ENCODE data around the gene PCDHGA2.
"Not testable (repeated sequence)": the region's sequence is repeated elsewhere in the genome, so short reads cannot be mapped to it uniquely, and the experiment has no call there.

Gene PCDHGA2

DNA sequence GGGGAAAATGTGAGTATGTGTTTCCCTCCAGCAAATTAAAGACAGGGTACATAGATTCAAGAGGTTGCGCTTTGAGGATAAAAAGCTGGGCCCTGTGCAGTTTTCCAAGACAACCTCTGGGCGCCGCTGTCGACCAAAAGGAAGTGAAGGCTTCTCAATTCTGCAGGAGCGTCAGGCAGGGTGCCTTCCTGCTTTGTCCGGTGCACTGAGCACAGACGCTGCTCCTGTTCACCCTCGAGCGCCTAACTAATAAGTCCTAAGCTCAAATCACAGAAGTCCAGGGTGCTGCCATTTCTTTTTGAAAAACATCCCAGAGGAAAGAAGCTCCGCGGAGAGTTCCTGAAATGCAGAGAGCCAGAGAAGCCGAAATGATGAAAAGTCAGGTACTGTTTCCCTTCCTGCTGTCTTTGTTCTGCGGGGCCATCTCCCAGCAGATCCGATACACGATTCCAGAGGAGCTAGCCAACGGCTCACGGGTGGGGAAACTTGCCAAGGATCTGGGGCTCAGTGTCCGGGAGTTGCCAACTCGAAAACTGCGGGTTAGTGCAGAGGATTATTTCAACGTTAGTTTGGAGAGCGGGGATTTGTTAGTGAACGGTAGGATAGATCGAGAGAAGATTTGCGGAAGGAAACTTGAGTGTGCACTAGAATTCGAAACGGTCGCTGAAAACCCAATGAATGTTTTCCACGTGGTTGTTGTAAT is 11.5 kb downstream of the PCDHGA2 start, which contains the start of gene PCDHGB1:
Gene PCDHGB1, plus strand, starts transcription at position 183 of the 703 bp plus-strand sequence. Its CDS starts 162 bp downstream, at position 345.
- DNase-seq, result no peak

DNA sequence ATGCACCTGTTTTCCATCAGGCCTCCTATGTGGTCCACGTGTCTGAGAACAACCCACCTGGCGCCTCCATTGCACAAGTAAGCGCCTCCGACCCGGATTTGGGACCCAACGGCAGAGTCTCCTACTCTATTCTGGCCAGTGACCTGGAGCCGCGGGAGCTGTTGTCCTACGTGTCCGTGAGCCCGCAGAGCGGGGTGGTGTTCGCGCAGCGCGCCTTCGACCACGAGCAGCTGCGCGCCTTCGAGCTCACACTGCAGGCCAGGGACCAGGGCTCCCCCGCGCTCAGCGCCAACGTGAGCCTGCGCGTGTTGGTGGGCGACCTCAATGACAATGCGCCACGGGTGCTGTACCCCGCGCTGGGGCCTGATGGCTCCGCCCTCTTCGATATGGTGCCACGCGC is 13.0 kb downstream of the PCDHGA2 start:
- no peak for DNase-seq

DNA sequence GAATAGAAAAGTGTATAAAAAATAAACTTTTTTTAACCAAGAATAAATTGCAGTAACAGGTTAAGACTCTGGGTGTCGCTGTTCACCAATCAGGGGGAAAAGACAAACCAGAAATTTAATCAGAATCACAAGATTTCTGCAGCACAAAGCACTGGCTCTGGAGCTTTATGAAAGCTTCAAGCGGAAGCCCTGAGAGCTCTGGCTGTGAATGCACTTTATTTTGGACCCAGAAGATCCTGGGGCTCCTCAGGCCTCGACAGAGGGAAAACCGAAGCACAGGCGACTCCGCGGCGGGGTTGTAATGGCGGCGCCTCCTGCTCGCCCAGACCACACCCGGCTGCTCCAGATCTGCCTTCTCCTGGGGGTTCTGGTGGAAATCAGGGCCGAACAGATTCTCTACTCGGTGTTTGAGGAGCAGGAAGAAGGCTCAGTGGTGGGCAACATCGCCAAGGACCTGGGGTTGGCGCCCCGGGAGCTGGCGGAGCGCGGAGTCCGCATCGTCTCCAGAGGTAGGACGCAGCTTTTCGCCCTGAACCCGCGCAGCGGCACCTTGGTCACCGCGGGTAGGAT is 16.4 kb downstream of the PCDHGA2 start, which contains the start of gene PCDHGA4:
Gene PCDHGA4, plus strand, starts transcription at position 122 of the 570 bp plus-strand sequence. Its CDS starts 87 bp downstream, at position 209.
- no peak for DNase-seq

DNA sequence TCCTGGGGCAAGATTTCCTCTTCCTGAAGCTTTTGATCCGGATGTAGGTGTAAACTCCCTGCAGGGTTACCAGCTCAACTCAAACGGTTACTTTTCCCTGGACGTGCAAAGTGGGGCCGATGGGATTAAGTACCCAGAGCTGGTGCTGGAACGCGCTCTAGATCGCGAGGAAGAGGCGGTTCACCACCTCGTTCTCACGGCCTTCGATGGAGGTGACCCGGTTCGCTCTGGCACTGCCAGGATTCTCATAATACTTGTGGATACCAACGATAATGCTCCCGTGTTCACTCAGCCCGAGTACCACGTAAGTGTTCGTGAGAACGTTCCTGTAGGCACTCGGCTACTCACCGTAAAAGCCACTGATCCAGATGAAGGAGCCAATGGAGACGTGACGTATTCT is 17.1 kb downstream of the PCDHGA2 start:
- no peak for DNase-seq

DNA sequence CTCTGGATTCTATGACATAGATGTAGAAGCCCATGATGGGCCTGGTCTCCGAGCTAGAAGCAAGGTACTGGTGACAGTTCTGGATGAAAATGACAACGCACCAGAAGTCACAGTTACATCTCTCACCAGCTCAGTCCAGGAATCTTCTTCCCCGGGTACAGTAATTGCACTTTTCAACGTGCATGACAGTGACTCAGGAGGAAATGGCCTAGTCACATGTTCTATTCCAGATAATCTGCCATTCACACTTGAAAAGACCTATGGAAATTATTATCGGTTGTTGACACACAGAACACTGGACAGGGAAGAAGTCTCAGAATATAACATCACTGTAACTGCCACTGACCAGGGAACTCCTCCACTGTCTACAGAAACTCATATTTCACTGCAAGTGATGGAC is 17.6 kb downstream of the PCDHGA2 start:
- DNase-seq, result no peak

DNA sequence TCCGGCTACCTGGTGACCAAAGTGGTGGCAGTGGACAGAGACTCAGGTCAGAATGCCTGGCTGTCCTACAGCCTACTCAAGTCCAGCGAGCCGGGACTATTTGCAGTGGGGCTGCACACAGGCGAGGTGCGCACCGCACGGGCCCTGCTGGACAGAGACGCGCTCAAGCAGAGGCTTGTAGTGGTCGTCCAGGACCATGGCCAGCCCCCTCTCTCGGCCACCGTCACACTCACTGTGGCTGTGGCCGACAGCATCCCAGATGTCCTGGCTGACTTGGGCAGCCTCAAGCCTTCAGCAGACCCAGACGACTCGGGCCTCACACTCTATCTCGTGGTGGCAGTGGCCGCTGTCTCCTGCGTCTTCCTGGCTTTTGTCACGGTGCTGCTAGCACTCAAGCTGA is 18.4 kb downstream of the PCDHGA2 start:
- no peak for DNase-seq

DNA sequence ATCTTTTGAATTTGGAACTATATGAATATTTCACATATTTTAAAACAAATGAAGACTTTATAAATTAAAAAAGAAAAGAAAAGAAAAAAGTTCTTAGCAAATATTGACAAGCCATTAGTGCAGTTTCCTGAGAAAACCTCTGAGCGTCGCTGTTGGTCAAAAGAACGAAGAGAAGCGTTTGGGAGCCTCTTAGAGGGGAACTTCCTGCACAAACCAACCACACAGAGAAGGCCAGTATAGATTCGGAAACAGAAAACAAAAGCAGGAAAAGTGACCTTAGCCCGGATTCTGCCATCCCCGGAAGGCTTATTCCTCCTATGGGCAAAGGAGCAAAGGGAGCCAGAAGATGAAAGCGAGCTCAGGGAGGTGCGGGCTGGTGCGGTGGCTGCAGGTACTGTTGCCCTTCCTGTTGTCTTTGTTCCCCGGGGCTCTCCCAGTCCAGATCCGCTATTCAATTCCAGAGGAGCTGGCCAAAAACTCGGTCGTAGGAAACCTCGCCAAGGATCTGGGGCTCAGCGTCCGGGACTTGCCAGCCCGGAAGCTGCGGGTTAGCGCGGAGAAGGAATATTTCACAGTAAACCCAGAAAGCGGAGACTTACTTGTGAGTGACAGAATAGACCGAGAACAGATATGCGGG is 21.3 kb downstream of the PCDHGA2 start, which contains the start of gene PCDHGB2:
Gene PCDHGB2, plus strand, starts transcription at position 205 of the 637 bp plus-strand sequence. Its CDS starts 142 bp downstream, at position 347.
- DNase-seq, result no peak

DNA sequence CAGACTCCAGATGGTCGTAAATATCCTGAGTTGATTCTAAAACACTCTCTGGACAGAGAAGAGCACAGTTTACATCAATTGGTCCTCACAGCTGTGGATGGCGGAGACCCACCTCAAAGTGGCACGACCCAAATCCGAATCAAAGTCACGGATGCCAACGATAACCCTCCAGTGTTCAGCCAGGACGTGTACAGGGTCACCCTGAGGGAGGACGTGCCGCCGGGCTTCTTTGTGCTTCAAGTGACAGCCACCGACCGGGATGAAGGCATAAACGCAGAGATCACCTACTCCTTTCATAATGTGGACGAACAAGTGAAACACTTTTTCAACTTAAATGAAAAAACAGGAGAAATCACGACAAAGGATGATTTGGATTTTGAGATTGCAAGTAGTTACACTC is 22.1 kb downstream of the PCDHGA2 start:
- DNase-seq, result no peak

DNA sequence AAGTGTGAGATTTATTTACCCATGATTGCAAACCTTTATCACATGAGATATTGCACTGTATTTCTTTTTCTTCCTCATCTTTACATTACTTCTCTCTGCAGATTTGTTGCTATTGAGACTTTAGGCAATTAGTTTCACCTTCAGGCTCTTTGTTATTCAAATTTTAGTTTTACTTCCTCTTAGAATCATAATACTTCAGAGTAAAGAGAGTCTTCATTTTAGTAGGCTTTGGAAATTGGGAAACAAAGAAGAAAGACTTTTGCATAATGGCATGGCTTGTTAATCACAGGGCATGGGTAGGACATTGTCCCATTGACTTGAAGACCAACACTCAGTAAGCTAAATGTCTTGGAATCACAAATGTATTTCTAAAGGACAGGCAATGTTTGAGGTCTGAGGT is 24.2 kb downstream of the PCDHGA2 start:
- no peak for DNase-seq

DNA sequence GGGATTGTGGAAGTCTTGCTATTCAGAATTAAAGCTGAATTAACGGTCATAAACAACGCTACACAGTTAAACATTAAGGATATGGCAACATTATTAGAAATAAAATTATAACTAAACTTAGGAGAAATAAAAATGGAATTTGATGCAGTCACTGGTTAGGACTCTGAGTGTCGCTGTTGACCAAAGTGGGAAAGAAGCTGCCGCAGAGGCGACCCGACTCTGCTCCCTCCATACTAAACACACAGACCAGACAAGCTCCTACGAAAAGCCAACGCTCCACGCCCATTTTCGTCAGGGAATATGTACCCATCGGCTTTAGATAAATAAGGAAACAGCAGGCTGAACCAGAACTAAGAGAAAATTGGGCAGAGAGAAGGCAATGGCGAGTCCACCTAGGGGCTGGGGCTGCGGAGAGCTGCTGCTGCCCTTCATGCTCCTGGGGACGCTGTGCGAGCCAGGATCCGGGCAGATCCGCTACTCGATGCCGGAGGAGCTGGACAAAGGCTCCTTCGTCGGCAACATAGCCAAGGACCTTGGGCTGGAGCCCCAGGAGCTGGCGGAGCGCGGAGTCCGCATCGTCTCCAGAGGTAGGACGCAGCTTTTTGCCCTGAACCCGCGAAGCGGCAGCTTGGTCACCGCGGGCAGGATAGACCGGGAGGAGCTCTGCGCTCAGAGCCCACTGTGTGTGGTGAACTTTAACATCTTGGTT is 25.5 kb downstream of the PCDHGA2 start, which contains the start of gene PCDHGA5:
Gene PCDHGA5, plus strand, starts transcription at position 211 of the 709 bp plus-strand sequence. Its CDS starts 169 bp downstream, at position 380.
- no peak for DNase-seq

DNA sequence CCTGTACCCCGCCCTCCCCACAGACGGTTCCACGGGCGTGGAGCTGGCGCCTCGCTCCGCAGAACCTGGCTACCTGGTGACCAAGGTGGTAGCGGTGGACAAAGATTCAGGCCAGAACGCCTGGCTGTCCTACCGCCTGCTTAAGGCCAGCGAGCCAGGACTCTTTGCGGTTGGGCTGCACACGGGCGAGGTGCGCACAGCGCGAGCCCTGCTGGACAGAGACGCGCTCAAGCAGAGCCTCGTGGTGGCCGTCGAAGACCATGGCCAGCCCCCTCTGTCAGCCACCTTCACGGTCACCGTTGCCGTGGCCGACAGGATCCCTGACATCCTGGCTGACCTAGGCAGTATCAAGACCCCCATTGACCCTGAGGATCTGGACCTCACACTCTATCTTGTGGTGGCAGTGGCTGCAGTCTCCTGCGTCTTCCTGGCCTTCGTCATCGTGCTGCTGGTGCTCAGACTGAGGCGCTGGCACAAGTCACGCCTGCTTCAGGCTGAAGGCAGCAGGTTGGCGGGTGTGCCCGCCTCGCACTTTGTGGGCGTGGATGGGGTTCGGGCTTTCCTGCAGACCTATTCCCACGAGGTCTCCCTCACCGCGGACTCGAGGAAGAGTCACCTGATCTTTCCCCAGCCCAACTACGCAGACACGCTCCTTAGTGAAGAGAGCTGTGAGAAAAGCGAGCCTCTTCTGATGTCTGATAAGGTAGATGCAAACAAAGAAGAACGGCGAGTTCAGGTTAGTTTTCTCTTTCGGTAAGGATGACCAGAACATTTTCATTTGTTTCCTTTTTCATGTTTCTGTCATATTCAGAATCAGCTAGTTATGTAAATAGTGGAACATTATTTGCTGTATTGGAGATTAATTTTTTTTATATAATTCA is 27.7 kb downstream of the PCDHGA2 start:
- no peak for DNase-seq

DNA sequence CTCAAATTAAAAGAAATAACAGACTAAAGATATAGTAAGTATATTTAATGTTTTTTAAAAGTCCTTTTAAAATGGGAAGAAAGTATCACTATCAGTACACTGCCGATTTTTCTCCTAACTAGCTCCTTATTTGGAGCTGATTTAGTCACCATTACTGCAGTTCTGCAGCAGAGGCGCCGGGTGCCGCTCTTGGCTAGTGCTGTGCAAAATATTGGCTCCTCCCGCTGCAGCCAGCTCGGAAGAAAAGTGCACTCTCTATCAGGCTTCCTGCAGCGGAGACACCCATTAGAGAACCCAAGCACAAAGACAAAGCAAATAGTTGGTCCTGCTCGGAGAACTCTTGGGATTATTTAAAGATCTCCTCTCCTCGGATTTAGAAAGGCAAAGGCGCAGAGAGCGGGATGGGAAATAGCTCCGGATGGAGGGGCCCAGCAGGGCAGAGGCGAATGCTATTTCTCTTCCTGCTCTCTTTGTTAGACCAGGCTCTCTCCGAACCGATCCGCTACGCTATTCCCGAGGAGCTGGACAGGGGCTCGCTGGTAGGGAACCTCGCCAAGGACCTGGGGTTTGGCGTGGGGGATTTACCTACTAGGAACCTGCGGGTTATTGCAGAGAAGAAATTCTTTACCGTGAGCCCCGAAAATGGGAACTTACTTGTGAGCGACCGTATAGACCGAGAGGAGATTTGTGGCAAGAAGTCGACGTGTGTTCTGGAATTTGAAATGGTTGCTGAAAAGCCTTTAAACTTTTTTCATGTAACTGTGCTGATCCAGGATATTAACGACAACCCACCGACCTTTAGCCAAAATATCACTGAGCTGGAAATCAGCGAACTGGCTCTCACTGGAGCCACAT is 31.7 kb downstream of the PCDHGA2 start, which contains the start of gene PCDHGB3:
Gene PCDHGB3, plus strand, starts transcription at position 249 of the 855 bp plus-strand sequence. Its CDS starts 153 bp downstream, at position 402.
- DNase-seq, result no peak

DNA sequence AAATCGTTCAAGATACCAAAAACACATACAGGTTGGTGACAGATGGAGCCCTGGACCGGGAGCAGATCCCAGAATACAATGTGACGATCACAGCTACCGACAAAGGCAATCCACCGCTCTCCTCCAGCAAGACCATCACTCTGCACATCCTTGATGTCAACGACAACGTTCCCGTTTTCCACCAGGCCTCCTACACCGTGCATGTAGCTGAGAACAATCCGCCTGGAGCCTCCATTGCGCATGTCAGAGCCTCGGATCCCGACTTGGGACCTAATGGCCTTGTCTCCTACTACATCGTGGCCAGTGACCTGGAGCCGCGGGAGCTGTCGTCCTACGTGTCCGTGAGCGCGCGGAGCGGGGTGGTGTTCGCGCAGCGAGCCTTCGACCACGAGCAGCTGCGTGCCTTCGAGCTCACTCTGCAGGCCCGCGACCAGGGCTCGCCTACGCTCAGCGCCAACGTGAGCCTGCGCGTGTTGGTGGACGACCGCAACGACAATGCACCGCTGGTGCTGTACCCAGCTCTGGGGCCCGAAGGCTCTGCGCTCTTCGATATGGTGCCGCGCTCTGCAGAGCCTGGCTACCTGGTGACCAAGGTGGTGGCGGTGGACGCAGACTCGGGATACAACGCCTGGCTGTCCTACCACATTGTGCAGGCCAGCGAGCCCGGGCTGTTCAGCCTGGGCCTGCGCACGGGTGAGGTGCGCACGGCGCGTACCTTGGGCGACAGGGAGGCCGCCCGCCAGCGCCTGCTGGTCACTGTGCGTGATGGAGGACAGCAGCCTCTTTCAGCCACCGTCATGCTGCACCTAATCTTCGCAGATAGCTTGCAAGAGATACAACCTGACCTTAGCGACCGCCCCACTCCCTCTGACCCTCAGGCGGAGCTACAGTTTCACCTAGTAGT is 33.3 kb downstream of the PCDHGA2 start:
- no peak for DNase-seq

DNA sequence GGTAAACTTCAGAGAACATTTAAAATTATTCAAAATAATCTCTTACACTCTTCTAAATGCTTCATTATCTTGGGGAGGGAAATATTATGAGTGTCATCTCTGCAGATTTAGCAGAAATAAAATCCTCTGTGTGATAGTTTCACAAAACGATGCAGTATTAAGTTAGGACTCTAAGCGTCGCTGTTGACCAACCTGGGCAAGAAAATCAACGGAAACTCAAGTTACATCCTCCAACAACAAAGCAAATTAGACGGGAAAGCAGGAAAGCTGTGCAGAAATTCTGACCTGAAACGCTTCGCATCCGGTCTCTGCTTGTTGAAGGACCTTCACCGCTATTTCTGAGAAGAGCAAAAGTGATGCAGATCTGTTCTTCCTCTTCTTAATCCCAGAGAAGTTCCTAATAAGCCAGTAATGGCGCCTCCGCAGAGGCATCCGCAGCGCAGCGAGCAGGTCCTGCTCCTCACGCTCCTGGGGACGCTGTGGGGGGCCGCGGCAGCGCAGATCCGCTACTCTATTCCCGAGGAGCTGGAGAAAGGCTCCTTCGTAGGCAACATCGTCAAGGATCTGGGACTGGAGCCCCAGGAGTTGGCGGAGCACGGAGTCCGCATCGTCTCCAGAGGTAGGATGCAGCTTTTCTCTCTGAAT is 35.2 kb downstream of the PCDHGA2 start, which contains the start of gene PCDHGA6:
Gene PCDHGA6, plus strand, starts transcription at position 219 of the 645 bp plus-strand sequence. Its CDS starts 193 bp downstream, at position 412.
- no peak for DNase-seq

DNA sequence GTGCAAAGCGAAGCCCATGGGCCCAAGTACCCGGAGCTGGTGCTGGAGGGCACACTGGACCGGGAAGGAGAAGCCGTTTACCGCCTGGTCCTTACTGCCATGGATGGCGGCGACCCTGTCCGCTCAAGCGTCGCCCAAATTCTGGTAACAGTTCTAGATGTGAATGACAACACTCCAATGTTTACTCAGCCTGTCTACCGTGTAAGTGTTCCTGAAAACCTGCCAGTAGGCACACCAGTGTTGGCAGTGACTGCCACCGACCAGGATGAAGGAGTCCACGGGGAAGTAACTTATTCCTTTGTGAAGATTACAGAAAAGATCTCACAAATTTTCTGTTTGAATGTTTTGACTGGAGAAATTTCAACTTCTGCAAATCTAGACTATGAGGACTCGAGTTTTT is 36.1 kb downstream of the PCDHGA2 start:
- no peak for DNase-seq

DNA sequence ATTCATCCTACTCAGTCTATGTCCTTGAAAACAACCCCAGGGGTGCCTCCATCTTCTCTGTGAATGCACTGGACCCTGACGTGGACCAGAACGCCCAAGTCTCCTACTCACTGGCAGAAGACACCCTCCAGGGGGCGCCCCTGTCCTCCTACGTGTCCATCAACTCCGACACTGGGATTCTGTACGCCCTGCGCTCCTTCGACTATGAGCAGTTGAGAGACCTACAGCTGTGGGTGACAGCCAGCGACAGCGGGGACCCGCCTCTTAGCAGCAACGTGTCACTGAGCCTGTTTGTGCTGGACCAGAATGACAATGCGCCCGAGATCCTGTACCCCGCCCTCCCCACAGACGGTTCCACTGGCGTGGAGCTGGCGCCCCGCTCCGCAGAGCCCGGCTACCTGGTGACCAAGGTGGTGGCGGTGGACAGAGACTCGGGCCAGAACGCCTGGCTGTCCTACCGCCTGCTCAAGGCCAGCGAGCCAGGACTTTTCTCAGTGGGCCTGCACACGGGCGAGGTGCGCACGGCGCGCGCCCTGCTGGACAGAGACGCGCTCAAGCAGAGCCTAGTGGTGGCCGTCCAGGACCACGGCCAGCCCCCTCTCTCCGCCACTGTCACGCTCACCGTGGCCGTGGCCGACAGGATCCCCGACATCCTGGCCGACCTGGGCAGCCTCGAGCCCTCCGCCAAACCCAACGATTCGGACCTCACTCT is 37.0 kb downstream of the PCDHGA2 start:
- not testable (repeated sequence) for DNase-seq

DNA sequence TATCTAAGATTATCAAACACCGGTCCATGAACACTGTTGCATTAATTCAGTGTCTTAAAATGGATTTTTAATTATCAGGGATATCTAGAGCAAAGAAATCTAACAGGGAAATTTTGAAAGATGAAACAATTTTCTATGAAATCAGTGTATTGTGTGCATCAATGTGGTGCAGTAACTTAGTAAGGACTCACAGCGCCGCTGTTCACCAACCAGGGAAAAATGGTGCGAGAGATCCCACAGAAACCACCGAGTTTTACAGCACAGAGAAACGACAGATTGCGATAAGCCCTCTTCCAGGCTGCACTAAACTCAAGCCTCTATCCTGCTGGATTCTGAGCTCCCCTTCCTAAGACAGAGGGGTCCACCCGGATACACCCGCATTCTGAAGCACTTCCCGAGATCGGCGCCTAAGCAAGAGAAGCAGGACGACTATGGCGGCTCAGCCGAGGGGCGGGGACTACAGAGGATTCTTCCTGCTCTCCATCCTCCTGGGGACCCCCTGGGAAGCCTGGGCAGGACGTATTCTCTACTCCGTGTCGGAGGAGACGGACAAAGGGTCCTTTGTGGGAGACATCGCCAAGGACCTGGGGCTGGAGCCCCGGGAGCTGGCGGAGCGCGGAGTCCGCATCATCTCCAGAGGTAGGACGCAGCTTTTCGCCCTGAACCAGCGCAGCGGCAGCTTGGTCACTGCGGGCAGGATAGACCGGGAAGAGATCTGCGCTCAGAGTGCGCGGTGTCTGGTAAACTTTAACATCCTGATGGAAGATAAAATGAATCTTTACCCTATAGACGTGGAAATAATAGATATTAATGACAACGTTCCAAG is 44.1 kb downstream of the PCDHGA2 start, which contains the start of gene PCDHGA7:
Gene PCDHGA7, plus strand, starts transcription at position 274 of the 826 bp plus-strand sequence. Its CDS starts 158 bp downstream, at position 432.
- no peak for DNase-seq

Measured in NCI-H510A (cell line).